NOMO-1 treated with dmso at 0.1 percent for 144 hours (cell line): Measurements from ENCODE around the gene DAPL1.

Experiments used
- DNase-seq: peaks from one replicate; lab custom pipeline; 2025; ENCODE audit not compliant: unreplicated experiment; lab: John Stamatoyannopoulos, UW

Gene DAPL1, protein sequence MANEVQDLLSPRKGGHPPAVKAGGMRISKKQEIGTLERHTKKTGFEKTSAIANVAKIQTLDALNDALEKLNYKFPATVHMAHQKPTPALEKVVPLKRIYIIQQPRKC

GRCh38 chr2:158795195-158795924 lies at the start of gene DAPL1:
TSS of gene DAPL1 (plus strand) at chr2:158795317. CDS start at chr2:158795373, 56 bp downstream.
- DNase-seq = no peak

- no peak for DNase-seq
These were observed 49.2 kb upstream of the DAPL1 start for GRCh38 chr2:158745866-158746382.

DNA sequence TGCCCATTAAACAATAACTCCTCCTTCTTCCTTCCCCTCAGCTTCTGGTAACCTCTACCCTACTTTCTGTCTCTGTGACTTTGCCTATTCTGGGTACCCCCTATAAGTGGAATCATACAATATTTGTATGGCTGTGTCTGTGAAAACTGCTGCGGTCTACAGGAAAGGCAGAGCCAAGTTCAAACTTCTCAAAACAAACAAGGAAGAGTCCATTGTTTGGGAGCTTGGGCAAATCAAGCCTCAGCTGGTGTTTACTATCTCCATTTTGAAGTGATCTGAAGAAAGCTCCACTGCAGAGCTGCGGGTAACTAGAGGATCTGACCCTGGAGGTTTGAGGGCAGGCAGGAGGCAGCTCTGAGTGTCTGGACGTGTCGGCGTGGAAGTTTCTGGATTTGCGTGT lies 48.6 kb upstream of the DAPL1 start:
- DNase-seq = no peak

- DNase-seq = no peak
These were observed 47.8 kb upstream of the DAPL1 start for GRCh38 chr2:158747281-158747680.

DNA sequence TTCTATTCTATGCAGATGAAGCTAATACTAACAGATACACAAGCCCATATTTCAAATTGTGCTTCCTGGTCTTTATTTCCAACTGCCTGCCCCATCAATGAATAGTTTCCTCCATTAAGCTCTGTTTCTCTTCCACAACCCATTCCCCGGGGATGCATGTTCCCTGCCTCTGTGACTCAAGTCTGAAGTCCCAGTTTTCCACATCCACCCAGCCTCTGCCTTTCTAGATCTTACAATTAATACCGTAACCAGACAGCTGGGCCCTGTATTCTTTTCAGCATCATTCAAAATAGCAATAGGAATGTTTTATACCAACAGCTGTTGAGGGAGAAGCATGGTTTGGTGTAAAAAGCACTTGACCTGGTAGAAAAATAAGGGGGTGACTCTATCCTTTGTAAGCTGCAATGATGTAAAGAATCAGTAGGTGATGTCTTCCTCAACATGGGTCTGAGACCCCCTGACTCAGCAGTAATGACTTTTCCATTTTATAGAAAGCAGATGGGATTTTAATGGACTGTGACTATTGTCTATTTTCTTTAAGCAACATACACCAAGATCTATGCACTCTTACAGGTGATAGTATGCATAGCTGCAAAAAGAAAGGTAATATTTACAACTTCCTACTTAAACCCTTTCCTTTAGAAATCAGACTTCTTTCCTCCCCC lies 46.1 kb upstream of the DAPL1 start:
- DNase-seq = no peak

DNA sequence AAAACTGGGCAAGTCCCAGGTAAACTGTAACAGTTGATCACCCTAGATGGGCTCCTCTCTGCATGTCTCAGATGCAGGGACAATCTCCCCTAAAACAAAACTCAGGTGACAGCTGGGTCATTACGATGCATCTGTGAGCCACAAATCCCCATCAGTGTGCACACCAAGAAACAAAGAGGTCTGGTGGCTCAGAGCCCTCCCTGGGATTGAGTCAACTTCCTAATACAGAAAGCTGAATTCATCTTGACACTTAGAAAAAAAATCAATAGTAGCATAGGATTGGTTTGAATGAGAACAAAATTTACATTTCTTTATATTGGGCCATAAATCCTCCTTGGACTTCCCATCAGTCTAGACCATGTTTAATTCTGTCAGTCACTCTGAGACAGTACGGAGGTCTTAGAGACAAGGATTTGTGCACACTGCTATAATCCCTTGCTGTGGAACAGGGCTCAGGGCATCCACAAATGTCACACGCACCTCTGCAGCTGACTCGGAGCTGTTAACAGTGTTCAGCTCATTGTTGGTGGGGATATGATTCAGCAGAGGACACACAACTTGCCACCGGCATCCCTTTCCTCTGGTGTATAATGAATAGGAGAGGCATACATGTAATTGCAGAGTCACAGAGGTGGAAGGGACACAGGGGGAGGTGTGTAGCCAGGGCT lies 44.5 kb upstream of the DAPL1 start:
- DNase-seq = no peak

- DNase-seq = no peak
These were observed 41.2 kb upstream of the DAPL1 start for GRCh38 chr2:158753641-158754611.

GRCh38 chr2:158755310-158756087 lies 39.6 kb upstream of the DAPL1 start:
- DNase-seq = no peak

- no peak for DNase-seq
These were observed 38.8 kb upstream of the DAPL1 start for GRCh38 chr2:158756331-158756730.

- no peak for DNase-seq
These were observed 38.1 kb upstream of the DAPL1 start for GRCh38 chr2:158756976-158757375.

- no peak for DNase-seq
These were observed 34.2 kb upstream of the DAPL1 start for GRCh38 chr2:158760887-158761286.

GRCh38 chr2:158761621-158762020 lies 33.5 kb upstream of the DAPL1 start:
- DNase-seq = no peak

- no peak for DNase-seq
These were observed 32.8 kb upstream of the DAPL1 start for GRCh38 chr2:158762336-158762735.

DNA sequence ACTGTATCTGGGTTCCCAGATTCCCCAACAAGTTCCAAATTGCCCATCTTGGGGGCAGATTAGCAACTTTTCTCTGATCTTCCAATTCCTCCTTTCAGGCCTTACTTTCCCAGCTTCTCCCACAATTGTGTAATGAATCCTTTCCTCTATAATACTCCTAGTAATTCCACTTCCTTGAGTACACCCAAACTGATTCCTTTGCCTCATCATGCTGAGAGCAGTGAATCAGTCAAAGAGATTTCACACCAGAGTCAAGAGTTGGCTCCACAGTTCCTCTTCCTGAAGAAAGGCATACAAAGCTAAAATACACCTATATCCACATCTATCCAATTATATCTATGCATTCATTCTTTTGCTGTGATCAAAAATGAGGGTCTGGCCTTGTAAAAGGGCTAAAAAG lies 28.6 kb upstream of the DAPL1 start:
- DNase-seq = no peak

- DNase-seq = no peak
These were observed 22.6 kb upstream of the DAPL1 start for GRCh38 chr2:158772306-158773078.

DNA sequence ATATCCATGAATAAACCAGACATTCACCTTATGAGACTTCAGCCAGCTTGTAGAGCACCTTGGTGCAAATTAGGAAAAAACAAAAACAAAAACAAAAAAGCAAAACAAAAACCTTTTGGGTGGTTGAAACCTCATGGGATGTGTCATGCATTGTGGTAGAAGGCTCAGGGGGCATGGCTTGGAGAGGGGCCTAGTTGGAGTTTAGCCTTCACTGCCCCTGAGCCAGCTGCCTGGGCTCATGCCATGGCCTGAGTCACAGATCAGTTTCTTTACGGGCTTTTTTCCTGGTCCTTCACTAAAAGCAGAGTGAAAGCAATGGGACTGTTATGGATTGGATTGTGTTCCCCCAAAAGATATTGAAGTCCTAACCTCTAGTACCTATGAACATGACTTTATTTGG lies 22.0 kb upstream of the DAPL1 start:
- no peak for DNase-seq

DNA sequence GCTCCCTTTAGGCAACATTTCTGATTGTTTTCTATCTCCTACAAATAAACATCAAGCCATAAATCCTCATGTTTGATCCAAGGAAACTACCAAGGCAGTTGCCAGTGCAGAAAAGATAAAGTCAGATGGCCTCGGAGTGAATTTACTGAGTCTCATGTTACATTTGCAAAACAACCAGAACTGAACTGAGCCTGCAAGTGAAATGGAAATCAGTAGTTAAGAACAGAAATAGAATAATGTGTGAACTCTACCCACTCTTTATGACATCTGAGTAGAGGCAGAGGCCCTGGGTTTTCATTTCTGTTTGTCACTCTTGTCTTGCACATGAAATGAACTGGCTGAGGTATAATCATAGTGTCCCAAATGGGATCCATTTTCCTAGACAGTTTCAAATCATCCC lies 20.4 kb upstream of the DAPL1 start:
- no peak for DNase-seq

DNA sequence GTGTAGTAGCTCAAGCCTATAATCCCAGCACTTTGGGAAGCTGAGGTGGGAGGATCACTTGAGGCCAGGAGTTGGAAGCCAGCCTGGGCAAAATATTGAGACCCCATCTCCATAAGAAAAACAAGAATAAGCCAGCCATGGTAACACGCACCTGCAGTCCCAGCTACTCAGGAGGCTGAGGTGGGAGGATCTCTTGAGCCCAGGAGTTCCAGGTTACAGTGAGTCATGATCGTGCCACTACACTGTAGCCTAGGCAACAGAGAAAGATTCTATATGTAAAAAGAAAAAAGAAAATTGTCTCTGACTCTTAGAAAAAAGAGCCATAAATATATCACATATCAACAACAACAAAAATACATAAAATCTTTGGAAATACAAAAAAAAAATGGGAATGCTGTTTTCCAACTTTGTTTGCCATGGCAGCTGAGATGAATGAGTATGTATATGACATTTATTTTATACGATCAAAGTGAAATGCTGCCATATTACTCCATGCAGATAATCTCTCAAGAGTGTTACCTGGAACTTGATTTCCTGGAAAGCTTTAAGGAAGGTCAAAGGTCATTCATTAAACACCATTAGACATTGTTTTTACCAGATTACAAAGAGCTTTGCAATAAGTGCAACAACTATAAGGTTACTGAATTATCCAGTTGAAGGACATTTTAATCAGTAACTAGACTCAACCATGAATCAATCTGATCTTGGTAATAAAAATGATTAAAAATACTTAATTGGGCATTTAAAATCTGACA lies 19.7 kb upstream of the DAPL1 start:
- no peak for DNase-seq
